Measurements from ENCODE around the gene KCNJ15.
A peak's percentile ranks its signal among the peaks of the same experiment; 100 is the strongest.

The KCNJ15 gene

GRCh38 chr21:38256599-38257302 lies at the start of gene KCNJ15:
Gene KCNJ15 (plus strand): TSS chr21:38256991. CDS start chr21:38299262, 42,271 bp downstream.
- H3K4me3 ChIP-seq (replicated peaks in 1 of 2; ENCODE audit: low read depth in 2 of 2, low read length in 2 of 2): no peak within 1 kb of the TSS
- TF ChIP-seq, protein P1, sequence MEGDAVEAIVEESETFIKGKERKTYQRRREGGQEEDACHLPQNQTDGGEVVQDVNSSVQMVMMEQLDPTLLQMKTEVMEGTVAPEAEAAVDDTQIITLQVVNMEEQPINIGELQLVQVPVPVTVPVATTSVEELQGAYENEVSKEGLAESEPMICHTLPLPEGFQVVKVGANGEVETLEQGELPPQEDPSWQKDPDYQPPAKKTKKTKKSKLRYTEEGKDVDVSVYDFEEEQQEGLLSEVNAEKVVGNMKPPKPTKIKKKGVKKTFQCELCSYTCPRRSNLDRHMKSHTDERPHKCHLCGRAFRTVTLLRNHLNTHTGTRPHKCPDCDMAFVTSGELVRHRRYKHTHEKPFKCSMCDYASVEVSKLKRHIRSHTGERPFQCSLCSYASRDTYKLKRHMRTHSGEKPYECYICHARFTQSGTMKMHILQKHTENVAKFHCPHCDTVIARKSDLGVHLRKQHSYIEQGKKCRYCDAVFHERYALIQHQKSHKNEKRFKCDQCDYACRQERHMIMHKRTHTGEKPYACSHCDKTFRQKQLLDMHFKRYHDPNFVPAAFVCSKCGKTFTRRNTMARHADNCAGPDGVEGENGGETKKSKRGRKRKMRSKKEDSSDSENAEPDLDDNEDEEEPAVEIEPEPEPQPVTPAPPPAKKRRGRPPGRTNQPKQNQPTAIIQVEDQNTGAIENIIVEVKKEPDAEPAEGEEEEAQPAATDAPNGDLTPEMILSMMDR (IDR thresholded peaks at IDR 0.05; ENCODE audit: low read depth, low read length): no peak

DNA sequence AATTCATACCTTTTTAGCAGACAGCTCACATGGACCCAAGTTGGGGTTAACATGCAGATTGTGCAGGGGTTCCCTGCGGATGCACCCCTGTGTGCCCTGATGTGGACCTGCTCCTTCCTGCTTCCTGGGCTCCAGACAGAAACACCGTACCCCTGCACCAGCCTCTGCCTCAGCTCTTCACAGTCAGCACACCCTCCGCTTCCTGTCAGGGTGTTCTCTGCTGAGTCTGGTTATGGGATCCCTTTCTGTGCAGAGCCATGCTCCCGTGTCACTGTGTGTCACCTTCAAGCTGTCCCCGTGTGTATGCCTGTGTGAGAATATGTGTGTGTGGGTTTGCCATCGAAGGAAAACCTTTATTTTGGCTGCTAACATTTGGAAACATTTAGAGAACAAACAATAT lies 48.7 kb upstream of the KCNJ15 start:
- no peak for DNase-seq (ENCODE audit: low read depth in 2 of 2)
- H3K4me3 ChIP-seq (replicated peaks in 1 of 2; ENCODE audit: low read depth in 2 of 2, low read length in 2 of 2): no peak overlapping the region
- TF ChIP-seq, protein P1 (IDR thresholded peaks at IDR 0.05; ENCODE audit: low read depth, low read length): no peak

More at GRCh38 chr21:38256599-38257302, at the start of gene KCNJ15:
- no peak for DNase-seq (ENCODE audit: low read depth in 2 of 2)

GRCh38 chr21:38211321-38211720 lies 45.5 kb upstream of the KCNJ15 start:
- TF ChIP-seq, protein P1 (IDR thresholded peaks at IDR 0.05; ENCODE audit: low read depth, low read length): no peak
- no peak for DNase-seq (ENCODE audit: low read depth in 2 of 2)
- H3K4me3 ChIP-seq (replicated peaks in 1 of 2; ENCODE audit: low read depth in 2 of 2, low read length in 2 of 2): no peak overlapping the region

GRCh38 chr21:38212706-38213105 lies 44.1 kb upstream of the KCNJ15 start:
- TF ChIP-seq, protein P1 (IDR thresholded peaks at IDR 0.05; ENCODE audit: low read depth, low read length): no peak
- H3K4me3 ChIP-seq (replicated peaks in 1 of 2; ENCODE audit: low read depth in 2 of 2, low read length in 2 of 2): no peak overlapping the region
- DNase-seq (ENCODE audit: low read depth in 2 of 2): no peak

DNA sequence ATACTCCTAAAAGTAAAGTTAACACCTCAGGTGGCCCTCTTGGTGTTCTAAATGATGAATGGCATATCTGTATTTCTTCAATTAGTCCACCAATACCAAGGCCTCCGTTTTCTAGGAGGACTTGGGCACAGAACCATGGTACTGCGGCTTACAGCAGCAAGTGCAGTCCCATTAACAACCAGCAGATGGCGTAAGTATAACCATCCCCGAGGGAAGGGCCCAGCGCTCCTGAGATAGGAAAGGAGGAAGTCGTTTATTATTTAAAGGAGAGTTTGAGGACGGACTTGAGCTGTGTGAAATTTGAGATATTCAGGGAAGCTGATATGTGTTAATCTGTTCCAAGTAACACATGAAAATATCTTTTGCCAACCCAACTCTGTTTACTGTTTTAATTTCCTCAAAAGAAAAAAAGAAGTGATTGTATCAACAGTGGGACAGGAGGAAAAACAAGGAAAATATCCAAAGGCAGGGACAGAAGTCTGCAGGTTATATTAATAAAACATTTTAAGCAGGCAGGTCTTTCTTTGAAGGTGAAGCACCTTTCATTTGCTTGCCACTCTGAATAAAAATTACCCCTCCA lies 37.7 kb upstream of the KCNJ15 start:
- H3K4me3 ChIP-seq (replicated peaks in 1 of 2; ENCODE audit: low read depth in 2 of 2, low read length in 2 of 2): no peak overlapping the region
- TF ChIP-seq, protein P1 (IDR thresholded peaks at IDR 0.05; ENCODE audit: low read depth, low read length): peak; percentile 96
- peak; percentile 87 to 90 for DNase-seq (ENCODE audit: low read depth in 2 of 2)

GRCh38 chr21:38220270-38220737 lies 36.5 kb upstream of the KCNJ15 start:
- H3K4me3 ChIP-seq (replicated peaks in 1 of 2; ENCODE audit: low read depth in 2 of 2, low read length in 2 of 2): no peak overlapping the region
- peak in 1 of 2 donors; percentile 37 for DNase-seq (ENCODE audit: low read depth in 2 of 2)
- TF ChIP-seq, protein P1 (IDR thresholded peaks at IDR 0.05; ENCODE audit: low read depth, low read length): no peak

Measured in cardiac fibroblast (primary cell).